T-helper 9 cell (primary cell): ENCODE measurements around the gene CRYGN.

ENCODE experiments used
- DNase-seq: peaks from one replicate; pipeline ENCODE4 v3.0.0-alpha.2; 2020

Gene CRYGN

GRCh38 chr7:151437866-151438516 lies 1.9 kb downstream of the CRYGN start:
- no peak for DNase-seq

- no peak for DNase-seq
Observed at GRCh38 chr7:151437159-151437553, 2.8 kb downstream of the CRYGN start.

DNA sequence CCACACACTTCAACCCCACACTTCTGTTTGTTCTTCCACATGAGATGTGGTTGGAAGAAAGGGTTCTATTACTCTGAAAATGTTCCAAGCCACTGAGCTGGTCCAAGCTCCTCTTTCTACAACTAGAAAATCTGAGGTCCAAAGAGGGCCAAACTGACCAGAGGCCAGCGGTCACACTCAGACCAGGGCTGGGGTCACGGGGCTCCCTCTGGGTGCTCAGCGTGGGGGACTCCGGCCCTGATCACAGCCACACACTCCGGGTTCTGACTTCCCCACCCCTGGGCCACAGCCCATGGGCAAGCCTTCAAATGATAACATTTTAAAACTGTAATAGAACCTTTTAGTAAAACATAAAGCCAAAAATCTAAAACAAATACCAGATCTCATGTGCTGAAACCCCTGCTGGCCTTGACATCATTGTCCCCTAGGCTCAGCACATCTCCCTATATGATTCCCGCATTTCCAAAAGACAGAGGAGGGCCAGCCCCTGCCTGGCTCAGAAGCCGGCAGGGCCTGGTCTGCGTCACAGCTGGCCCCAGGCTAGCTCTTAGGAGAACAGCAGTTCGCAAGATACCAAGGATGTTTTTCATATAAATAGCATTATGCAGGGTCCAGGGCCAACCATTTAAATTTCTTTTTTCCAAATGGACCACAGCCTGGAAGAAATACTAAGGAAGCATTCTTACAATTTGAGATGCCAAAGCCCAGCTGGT lies 3.3 kb downstream of the CRYGN start:
- DNase-seq: no peak

- no peak for DNase-seq
Observed at GRCh38 chr7:151435971-151436370, 4.0 kb downstream of the CRYGN start.

DNA sequence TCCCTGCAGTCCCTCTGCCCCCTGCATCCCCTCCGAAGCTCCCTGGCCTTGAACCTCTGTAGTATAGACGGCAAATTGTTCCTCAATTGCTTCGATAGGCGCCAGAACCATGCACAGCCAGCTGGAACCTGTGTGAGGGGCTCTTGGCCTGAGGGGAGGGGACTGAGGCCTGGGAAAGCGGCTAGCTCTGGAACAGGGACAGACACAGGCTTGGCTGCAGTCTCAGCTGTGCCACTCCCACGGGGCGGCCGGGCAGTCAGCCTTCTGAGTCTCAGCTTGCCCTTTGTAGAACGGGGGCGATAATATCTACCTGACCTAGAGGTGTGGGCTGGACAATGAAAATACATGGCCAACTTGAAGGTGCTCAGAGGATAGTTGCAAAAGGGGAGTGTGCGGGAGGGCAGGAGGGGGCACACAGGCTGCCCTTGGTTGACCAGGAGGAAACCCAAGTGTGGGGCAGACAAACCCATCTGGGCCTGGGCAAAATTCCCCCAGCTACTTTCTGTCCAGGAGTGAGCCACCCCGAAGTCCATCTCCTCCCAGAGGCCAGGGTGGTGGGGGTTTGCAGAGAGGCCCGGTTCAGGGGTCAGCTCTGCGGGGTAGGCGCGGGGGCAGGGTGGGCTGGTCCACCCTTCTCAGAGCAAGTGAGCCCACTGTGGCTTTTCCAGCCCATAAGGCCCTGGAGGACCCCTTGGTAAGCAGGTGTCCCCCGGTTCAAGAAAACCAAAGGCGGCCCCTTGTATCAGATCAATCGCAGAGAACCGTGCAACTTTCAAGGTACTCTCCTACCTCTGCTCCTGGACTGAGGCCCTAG lies 4.6 kb downstream of the CRYGN start:
- DNase-seq: no peak

DNA sequence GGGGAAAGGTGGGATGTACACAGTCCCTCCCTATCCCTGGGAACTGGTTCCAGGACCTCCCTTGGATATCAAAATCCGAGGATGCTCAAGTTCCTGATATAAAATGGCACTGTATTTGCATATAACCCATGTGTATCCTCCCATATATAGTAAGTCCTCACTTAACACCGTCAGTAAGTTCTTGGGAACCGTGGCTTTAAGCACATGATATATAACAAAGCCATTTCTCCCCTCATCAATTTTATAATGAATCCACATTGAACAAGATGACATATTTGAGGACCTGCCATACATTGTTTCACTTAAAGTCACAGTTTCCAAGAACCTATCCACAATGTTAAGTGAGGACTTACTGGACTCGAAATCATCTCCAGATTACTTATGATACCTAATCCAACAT lies 5.4 kb downstream of the CRYGN start:
- DNase-seq: no peak

DNA sequence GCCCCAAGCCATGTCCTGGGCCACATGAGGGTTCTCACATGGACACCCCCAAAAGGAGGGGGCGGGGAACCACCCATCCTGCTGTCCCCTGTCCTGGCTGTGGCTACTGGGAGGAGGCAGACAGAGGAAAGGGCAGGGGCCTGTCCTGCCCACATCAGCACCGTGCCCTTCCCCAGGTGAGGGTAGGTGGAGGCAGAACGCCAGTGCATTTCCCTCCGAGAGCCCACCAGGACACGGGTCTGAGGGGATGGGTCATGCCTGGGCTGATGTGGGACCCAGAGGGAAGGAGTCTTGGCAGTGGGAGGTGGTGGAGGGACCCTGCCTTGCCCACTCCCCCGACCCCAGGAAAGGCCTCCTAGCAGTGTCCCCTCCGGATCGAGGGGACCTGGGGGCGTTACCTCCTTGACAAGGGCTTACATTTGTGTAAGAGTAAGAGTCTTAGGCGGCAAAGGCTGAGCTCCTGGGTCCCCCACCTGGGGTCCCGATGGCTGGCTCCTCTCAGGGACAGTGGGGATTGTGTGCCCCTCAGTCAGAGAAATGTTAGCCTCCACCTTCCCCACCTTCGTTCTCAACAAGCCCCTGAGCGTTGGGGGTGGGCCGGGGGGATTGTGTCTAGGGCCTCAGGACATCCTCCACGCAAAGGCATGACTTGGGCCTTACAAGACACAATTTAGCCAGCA lies 6.1 kb downstream of the CRYGN start:
- no peak for DNase-seq

- peak; percentile 38 for DNase-seq
Observed at GRCh38 chr7:151432658-151433521, 7.1 kb downstream of the CRYGN start.

DNA sequence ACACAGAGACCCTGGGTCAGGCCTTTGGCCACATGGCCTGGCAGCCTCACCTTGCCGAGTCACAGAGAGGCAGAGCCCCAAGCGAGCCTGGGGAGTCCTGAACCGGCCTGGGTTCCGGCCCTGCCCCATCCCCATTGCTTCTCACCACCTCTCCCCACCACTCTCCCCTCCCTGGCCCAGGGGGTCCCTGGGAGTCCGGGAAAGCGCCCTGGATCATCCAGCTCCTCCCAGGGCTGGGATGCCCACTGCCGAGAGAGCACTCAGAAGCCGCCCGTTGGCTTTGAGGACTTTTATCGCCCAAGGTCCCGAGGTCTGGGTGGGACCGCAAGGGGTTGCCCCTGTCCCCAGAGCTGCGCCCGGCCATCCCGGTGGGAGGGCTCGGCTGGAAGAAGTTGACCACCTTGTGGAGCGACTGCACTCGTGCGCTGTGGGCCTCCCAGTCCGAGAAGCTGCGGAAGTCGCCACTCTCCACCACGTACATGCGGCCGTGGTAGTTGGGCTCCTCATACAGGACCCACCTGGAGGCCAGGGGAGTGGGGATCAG lies 8.1 kb downstream of the CRYGN start:
- DNase-seq: no peak

DNA sequence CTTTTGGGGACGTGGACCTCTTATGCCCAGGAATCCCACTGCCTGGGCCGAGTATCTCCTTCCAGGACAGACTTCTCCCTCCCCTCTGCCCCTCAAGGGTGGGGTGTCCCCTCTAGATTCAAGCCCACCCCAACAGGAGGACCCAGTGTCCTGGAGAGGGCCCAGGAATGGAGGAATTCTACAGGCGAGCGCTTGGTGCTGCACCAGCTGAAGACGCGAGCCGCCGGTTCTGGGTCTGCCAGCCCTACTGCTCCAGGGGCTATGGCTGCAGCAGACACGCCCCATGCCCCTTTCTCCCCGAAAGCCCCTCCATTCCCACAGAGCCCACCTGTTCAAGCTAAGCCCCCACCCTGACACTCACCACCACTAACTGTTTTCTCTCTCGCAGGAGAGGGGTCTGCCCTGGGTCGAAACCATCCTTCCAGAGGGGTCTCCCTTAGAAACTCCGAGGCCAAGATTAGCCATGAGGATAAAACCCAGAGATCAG lies 8.6 kb downstream of the CRYGN start:
- DNase-seq: no peak

GRCh38 chr7:151430391-151431205 lies 9.3 kb downstream of the CRYGN start:
- no peak for DNase-seq

- DNase-seq: peak; percentile 50
Observed at GRCh38 chr7:151429560-151430331, 10.2 kb downstream of the CRYGN start.

GRCh38 chr7:151429237-151429559 lies 10.7 kb downstream of the CRYGN start:
- no peak for DNase-seq

- no peak for DNase-seq
Observed at GRCh38 chr7:151428378-151429236, 11.3 kb downstream of the CRYGN start.

DNA sequence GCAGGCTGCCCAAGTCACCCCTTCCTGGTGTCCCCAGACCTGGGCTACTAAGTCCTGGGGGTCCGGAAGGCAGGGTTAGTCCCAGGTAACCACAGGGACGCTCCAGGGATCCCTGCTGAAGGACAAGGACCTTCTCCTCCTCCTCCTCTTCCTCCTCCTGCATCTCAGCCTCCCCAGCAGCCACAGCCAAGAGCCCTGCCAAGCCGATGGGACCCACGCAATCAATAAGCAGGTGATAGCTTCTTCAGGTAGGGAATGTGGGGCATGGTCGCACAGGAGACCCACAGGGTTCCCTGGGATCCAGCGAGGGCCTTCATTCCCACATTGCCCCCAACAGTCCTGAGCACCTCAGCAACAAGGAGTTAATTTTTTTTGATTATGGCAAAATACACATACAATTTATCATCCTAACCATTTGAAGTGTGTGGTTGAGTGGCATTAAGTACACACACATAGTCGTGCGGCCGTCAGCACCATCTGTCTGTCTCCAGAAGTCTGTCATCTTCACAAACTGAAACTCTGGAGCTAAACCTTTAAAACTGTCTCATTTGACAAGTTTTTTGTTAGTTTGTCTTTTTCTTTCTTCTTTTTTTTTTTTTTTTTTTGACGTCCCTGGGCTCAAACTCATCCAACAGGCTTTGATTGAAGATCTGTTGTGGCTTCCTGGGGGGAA lies 12.1 kb downstream of the CRYGN start:
- no peak for DNase-seq

DNA sequence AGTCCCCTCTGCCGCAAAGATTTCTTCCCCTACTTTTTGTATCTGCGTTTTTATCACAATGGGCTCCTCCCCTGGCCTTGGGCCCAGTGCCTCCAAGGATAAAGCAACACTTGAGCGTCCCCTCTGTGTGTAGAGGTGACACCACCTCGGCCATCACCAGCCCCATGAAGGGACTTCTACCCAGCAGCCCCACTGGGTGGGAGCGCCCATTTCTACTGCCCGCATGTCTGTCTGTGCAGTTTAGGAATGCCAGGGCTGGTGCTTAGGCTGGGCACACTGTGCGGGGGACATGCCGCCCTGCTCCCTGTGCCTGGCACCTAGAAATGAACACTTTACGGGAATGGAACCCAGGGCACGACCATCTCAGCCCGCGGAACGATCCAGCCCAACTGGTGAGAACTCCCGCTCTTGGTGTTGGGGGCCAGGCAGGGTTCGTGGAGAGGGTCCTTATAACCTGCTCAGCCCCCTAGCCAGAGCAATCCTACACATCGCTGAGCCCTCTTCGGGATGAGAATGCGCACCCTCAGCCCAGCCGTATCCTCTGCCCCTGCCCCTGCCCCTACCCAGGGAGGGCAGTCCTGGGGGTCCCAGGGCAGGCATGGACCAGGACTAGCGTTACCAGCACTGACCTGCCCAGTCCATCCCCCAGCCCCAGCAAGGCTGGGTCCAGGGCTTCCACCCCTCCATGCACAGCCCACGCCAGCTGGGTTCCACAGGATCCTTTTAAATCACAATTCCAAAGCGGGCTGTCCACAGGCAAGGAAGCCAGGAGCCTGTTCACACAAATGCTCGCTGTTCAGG lies 12.8 kb downstream of the CRYGN start:
- DNase-seq: no peak

GRCh38 chr7:151426441-151426903 lies 13.5 kb downstream of the CRYGN start:
- no peak for DNase-seq
